ENCODE measurements around the gene MED28. TPM values are rescaled to one million over a fixed set of nuclear protein-coding genes. Genes with fewer than 3 reads are reported as not detected.

The MED28 gene
- polyA plus RNA-seq, 2 donors, result 5.0 to 9.8 TPM

DNA sequence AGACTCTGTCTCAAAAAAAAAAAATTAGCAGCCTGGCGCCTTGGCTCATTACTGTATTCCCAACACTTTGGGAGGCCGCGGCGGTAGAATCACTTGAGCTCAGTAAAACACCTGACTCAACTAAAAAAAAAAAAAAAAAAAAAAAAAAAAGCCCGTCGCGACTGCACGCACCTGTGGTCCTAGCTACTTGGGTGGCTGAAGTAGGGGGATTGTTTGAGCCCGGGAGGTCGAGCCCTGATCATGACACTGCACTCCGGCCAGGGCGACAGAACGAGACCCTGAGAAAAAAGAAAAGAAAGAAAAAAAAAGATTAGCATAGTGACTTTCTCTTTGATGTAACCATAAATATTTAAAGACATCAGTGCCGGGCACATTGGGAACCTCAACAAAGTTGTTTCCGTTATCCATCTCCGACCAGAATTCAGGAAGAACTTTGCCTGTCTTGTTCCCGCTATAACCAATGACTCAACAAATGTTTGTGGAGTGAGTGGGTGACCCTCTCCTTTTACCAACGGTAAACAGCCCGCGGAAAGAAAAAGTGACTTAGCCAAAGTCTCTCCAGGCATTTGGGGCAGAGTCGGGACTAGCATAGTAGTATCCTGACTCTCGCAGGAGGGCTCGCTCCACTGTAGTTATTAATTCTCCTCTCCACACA lies 553 bp upstream of the MED28 start:
- Histone ChIP-seq H3K4me1 (ENCODE audit: control insufficient read depth in 2 of 2, insufficient read depth in 2 of 2, low read length in 1 of 2) (peaks cover 7 to 9% of the 10 kb centered on the region in 2 donors), H3K9me3 (ENCODE audit: control insufficient read depth in 2 of 2, insufficient read depth in 1 of 2, low read depth in 1 of 2, low read length in 1 of 2) (no peaks in the 10 kb centered on the region), H3K27ac (ENCODE audit: low read depth in 2 of 2, low read length in 1 of 2) (peak overlapping the region; percentile 59 to 72), H3K4me3 (ENCODE audit: low read depth in 1 of 2, low read length in 2 of 2) (peak overlapping the region; percentile 75 to 99), H3K27me3 (ENCODE audit: control insufficient read depth in 1 of 2, insufficient read depth in 2 of 2, low read length in 2 of 2) (no peaks in the 10 kb centered on the region), H3K36me3 (ENCODE audit: control insufficient read depth in 2 of 2, insufficient read depth in 2 of 2, low read length in 1 of 2) (peaks cover 0 to 5% of the 10 kb centered on the region in 2 donors)
- WGBS, 2 donors, result 1 to 3% methylated on average over 23 of the region's 23 CpGs

DNA sequence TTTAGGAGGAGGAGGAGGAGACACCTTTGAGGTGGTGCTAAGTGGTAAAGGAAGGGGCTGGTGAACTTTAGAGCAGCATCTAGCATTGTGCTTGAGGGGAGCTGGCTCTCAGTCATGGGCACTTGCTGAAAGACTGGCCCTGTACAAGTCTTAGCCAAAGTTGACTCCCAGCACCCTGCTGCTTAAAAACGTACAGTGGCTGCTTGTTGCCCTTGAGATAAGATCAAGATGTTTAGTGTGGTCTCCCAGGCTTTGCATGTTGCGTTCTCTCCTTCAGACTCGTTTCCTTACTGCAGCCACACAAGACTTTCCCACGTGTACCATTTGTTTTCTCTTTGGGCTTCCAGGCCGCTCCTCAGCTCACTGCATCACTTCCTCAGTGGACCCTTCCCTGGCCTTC lies 1.8 kb downstream of the MED28 start:
- peaks cover 0 to 10% of the 10 kb centered on the region in 2 donors for H3K36me3 ChIP-seq (ENCODE audit: control insufficient read depth in 2 of 2, insufficient read depth in 2 of 2, low read length in 1 of 2)
- no peak overlapping the region for H3K4me3 ChIP-seq (ENCODE audit: low read depth in 1 of 2, low read length in 2 of 2)

DNA sequence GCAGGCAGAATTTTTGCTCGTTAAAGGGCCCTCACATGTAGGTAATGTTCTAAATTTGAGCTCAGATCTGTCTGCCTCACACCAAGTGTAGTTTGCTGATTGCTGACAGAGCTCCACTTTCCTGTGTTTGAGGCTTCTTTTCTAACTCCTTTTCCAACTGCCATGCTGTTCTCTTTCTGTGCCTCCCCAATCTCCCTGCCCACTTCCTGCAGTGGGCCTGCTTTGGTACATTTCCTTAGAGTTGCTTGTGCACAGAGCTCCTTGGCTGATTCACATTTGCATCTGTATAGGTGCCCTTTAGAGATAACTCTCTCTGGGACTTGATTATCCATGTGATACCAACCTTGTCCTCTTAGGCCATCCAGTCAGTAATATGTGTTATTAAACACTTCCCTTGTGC lies 4.5 kb downstream of the MED28 start:
- peaks cover 12 to 25% of the 10 kb centered on the region in 2 donors for H3K36me3 ChIP-seq (ENCODE audit: control insufficient read depth in 2 of 2, insufficient read depth in 2 of 2, low read length in 1 of 2)
- WGBS, 2 donors, result 28 to 48% methylated on average over 1 of the region's 1 CpG

More for the DNA sequence above, 1.8 kb downstream of the MED28 start:
- H3K27ac ChIP-seq (ENCODE audit: low read depth in 2 of 2, low read length in 1 of 2), result no peak overlapping the region
- no peaks in the 10 kb centered on the region for H3K27me3 ChIP-seq (ENCODE audit: control insufficient read depth in 1 of 2, insufficient read depth in 2 of 2, low read length in 2 of 2)
- H3K9me3 ChIP-seq (ENCODE audit: control insufficient read depth in 2 of 2, insufficient read depth in 1 of 2, low read depth in 1 of 2, low read length in 1 of 2), result no peaks in the 10 kb centered on the region
- peaks cover 7 to 9% of the 10 kb centered on the region in 2 donors for H3K4me1 ChIP-seq (ENCODE audit: control insufficient read depth in 2 of 2, insufficient read depth in 2 of 2, low read length in 1 of 2)
- WGBS, 2 donors, result 57 to 61% methylated on average over 5 of the region's 5 CpGs

GRCh38 chr4:17619416-17620105 lies 5.1 kb downstream of the MED28 start:
- H3K27ac ChIP-seq (ENCODE audit: low read depth in 2 of 2, low read length in 1 of 2), result no peak overlapping the region
- WGBS, 2 donors, result 71 to 82% methylated on average over 7 of the region's 7 CpGs
- H3K4me3 ChIP-seq (ENCODE audit: low read depth in 1 of 2, low read length in 2 of 2), result no peak overlapping the region
- peaks cover 12 to 27% of the 10 kb centered on the region in 2 donors for H3K36me3 ChIP-seq (ENCODE audit: control insufficient read depth in 2 of 2, insufficient read depth in 2 of 2, low read length in 1 of 2)
- H3K27me3 ChIP-seq (ENCODE audit: control insufficient read depth in 1 of 2, insufficient read depth in 2 of 2, low read length in 2 of 2), result no peaks in the 10 kb centered on the region
- peaks cover 7 to 9% of the 10 kb centered on the region in 2 donors for H3K4me1 ChIP-seq (ENCODE audit: control insufficient read depth in 2 of 2, insufficient read depth in 2 of 2, low read length in 1 of 2)
- H3K9me3 ChIP-seq (ENCODE audit: control insufficient read depth in 2 of 2, insufficient read depth in 1 of 2, low read depth in 1 of 2, low read length in 1 of 2), result no peaks in the 10 kb centered on the region

More for the DNA sequence above, 4.5 kb downstream of the MED28 start:
- Histone ChIP-seq H3K4me3 (ENCODE audit: low read depth in 1 of 2, low read length in 2 of 2) (no peak overlapping the region), H3K27ac (ENCODE audit: low read depth in 2 of 2, low read length in 1 of 2) (no peak overlapping the region), H3K4me1 (ENCODE audit: control insufficient read depth in 2 of 2, insufficient read depth in 2 of 2, low read length in 1 of 2) (peaks cover 7 to 9% of the 10 kb centered on the region in 2 donors), H3K9me3 (ENCODE audit: control insufficient read depth in 2 of 2, insufficient read depth in 1 of 2, low read depth in 1 of 2, low read length in 1 of 2) (no peaks in the 10 kb centered on the region), H3K27me3 (ENCODE audit: control insufficient read depth in 1 of 2, insufficient read depth in 2 of 2, low read length in 2 of 2) (no peaks in the 10 kb centered on the region)

GRCh38 chr4:17623451-17624001 lies 9.1 kb downstream of the MED28 start:
- no peaks in the 10 kb centered on the region for H3K9me3 ChIP-seq (ENCODE audit: control insufficient read depth in 2 of 2, insufficient read depth in 1 of 2, low read depth in 1 of 2, low read length in 1 of 2)
- no peak overlapping the region for H3K4me3 ChIP-seq (ENCODE audit: low read depth in 1 of 2, low read length in 2 of 2)
- H3K27ac ChIP-seq (ENCODE audit: low read depth in 2 of 2, low read length in 1 of 2), result no peak overlapping the region
- WGBS, 2 donors, result 76 to 80% methylated on average over 7 of the region's 7 CpGs
- H3K27me3 ChIP-seq (ENCODE audit: control insufficient read depth in 1 of 2, insufficient read depth in 2 of 2, low read length in 2 of 2), result no peaks in the 10 kb centered on the region
- peaks cover 19 to 39% of the 10 kb centered on the region in 2 donors for H3K36me3 ChIP-seq (ENCODE audit: control insufficient read depth in 2 of 2, insufficient read depth in 2 of 2, low read length in 1 of 2)
- H3K4me1 ChIP-seq (ENCODE audit: control insufficient read depth in 2 of 2, insufficient read depth in 2 of 2, low read length in 1 of 2), result no peaks in the 10 kb centered on the region

GRCh38 chr4:17624821-17625220 lies 10.4 kb downstream of the MED28 start:
- Histone ChIP-seq H3K36me3 (ENCODE audit: control insufficient read depth in 2 of 2, insufficient read depth in 2 of 2, low read length in 1 of 2) (peaks cover 19 to 39% of the 10 kb centered on the region in 2 donors), H3K4me1 (ENCODE audit: control insufficient read depth in 2 of 2, insufficient read depth in 2 of 2, low read length in 1 of 2) (no peaks in the 10 kb centered on the region), H3K27me3 (ENCODE audit: control insufficient read depth in 1 of 2, insufficient read depth in 2 of 2, low read length in 2 of 2) (no peaks in the 10 kb centered on the region), H3K27ac (ENCODE audit: low read depth in 2 of 2, low read length in 1 of 2) (no peak overlapping the region), H3K9me3 (ENCODE audit: control insufficient read depth in 2 of 2, insufficient read depth in 1 of 2, low read depth in 1 of 2, low read length in 1 of 2) (no peaks in the 10 kb centered on the region), H3K4me3 (ENCODE audit: low read depth in 1 of 2, low read length in 2 of 2) (no peak overlapping the region)
- 69 to 78% methylated on average over 2 of the region's 2 CpGs for WGBS, 2 donors

GRCh38 chr4:17630228-17630627 lies 15.8 kb downstream of the MED28 start:
- no peaks in the 10 kb centered on the region for H3K4me1 ChIP-seq (ENCODE audit: control insufficient read depth in 2 of 2, insufficient read depth in 2 of 2, low read length in 1 of 2)
- WGBS, 2 donors, result 92 to 95% methylated on average over 4 of the region's 4 CpGs
- H3K36me3 ChIP-seq (ENCODE audit: control insufficient read depth in 2 of 2, insufficient read depth in 2 of 2, low read length in 1 of 2), result peaks cover 12 to 16% of the 10 kb centered on the region in 2 donors
- H3K4me3 ChIP-seq (ENCODE audit: low read depth in 1 of 2, low read length in 2 of 2), result no peak overlapping the region
- H3K27me3 ChIP-seq (ENCODE audit: control insufficient read depth in 1 of 2, insufficient read depth in 2 of 2, low read length in 2 of 2), result no peaks in the 10 kb centered on the region
- no peak overlapping the region for H3K27ac ChIP-seq (ENCODE audit: low read depth in 2 of 2, low read length in 1 of 2)
- no peaks in the 10 kb centered on the region for H3K9me3 ChIP-seq (ENCODE audit: control insufficient read depth in 2 of 2, insufficient read depth in 1 of 2, low read depth in 1 of 2, low read length in 1 of 2)

GRCh38 chr4:17633600-17633999 lies 19.2 kb downstream of the MED28 start:
- Histone ChIP-seq H3K36me3 (ENCODE audit: control insufficient read depth in 2 of 2, insufficient read depth in 2 of 2, low read length in 1 of 2) (peaks cover 2 to 5% of the 10 kb centered on the region in 2 donors), H3K4me1 (ENCODE audit: control insufficient read depth in 2 of 2, insufficient read depth in 2 of 2, low read length in 1 of 2) (no peaks in the 10 kb centered on the region), H3K4me3 (ENCODE audit: low read depth in 1 of 2, low read length in 2 of 2) (no peak overlapping the region), H3K27me3 (ENCODE audit: control insufficient read depth in 1 of 2, insufficient read depth in 2 of 2, low read length in 2 of 2) (no peaks in the 10 kb centered on the region), H3K27ac (ENCODE audit: low read depth in 2 of 2, low read length in 1 of 2) (no peak overlapping the region), H3K9me3 (ENCODE audit: control insufficient read depth in 2 of 2, insufficient read depth in 1 of 2, low read depth in 1 of 2, low read length in 1 of 2) (no peaks in the 10 kb centered on the region)
- WGBS, 2 donors, result 92 to 95% methylated on average over 9 of the region's 9 CpGs

DNA sequence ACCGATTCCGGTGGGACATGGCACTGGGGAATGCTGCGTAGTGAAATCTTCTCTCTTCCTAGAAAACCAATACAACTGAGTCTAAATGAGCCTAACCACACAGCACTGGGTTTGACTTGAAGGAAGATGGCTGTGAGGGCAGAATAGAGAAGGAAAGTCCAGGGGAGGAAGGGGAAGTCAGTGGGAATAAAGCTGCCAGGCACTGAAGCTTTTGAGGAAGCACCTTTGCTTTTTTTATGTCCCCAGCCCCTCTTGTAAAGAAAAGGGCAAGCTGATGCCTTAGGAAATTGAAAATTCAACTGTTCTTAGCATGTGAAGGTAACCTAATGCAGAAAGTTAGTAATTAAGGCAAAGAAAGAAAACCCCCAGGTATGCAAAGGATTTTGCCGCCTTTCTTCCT lies 20.6 kb downstream of the MED28 start:
- Histone ChIP-seq H3K9me3 (ENCODE audit: control insufficient read depth in 2 of 2, insufficient read depth in 1 of 2, low read depth in 1 of 2, low read length in 1 of 2) (no peaks in the 10 kb centered on the region), H3K4me1 (ENCODE audit: control insufficient read depth in 2 of 2, insufficient read depth in 2 of 2, low read length in 1 of 2) (no peaks in the 10 kb centered on the region), H3K4me3 (ENCODE audit: low read depth in 1 of 2, low read length in 2 of 2) (no peak overlapping the region), H3K36me3 (ENCODE audit: control insufficient read depth in 2 of 2, insufficient read depth in 2 of 2, low read length in 1 of 2) (peaks cover 0 to 5% of the 10 kb centered on the region in 2 donors), H3K27ac (ENCODE audit: low read depth in 2 of 2, low read length in 1 of 2) (no peak overlapping the region), H3K27me3 (ENCODE audit: control insufficient read depth in 1 of 2, insufficient read depth in 2 of 2, low read length in 2 of 2) (no peaks in the 10 kb centered on the region)
- 97 to 99% methylated on average over 4 of the region's 4 CpGs for WGBS, 2 donors

All from esophagus (tissue), 2 donors.